WTC11 (cell line): Measurements from ENCODE around the gene DCXR. TPM values are rescaled to one million over a fixed set of nuclear protein-coding genes. Genes with fewer than 3 reads are reported as not detected.

Source experiments
- ATAC-seq: fragments of 200-7000 bp; cut with Tn5 transposase; 2 replicates; pipeline ENCODE4 v1.10.0; 2021; ENCODE audit warnings: mild to moderate bottlenecking, moderate library complexity
- CTCF ChIA-PET: fragments of 300-600 bp; sonication (Branson Sonifier 250); formaldehyde crosslinking; loops from one replicate; lab custom pipeline; 2021; ENCODE audit warnings: antibody characterized with exemption; lab: Charles Lee
- POLR2A ChIA-PET: fragments of 350-600 bp; sonication (Branson Sonifier 250); formaldehyde crosslinking; loops from one replicate; lab custom pipeline; 2021; ENCODE audit warnings: antibody characterized with exemption; lab: Charles Lee
- DNase-seq: peaks from one replicate; pipeline ENCODE4 v3.0.0; 2021; ENCODE audit warnings: low spot score
- H3K27ac Mint-ChIP-seq: 2 replicates; pipeline ENCODE4 v1.8.0; 2021; ENCODE audit warnings: mixed read lengths
- H3K27me3 Mint-ChIP-seq: 2 replicates; pipeline ENCODE4 v1.8.0; 2021; ENCODE audit warnings: low read depth, mild to moderate bottlenecking, moderate library complexity, mixed read lengths
- H3K36me3 Mint-ChIP-seq: 2 replicates; pipeline ENCODE4 v1.8.0; 2021; ENCODE audit warnings: mixed read lengths
- H3K4me1 Mint-ChIP-seq: 2 replicates; pipeline ENCODE4 v1.8.0; 2022; ENCODE audit warnings: mixed read lengths
- H3K4me3 Mint-ChIP-seq: 2 replicates; pipeline ENCODE4 v1.8.0; 2021; ENCODE audit warnings: mild to moderate bottlenecking, moderate library complexity, mixed read lengths
- H3K9me3 Mint-ChIP-seq: 2 replicates; pipeline ENCODE4 v1.8.0; 2021; ENCODE audit warnings: mixed read lengths
- AFF4 ChIP-seq: sonication (generic); formaldehyde crosslinking; IDR thresholded peaks from 2 replicates; pipeline ENCODE4 v1.8.1; 2023; ENCODE audit warnings: mild to moderate bottlenecking, missing genetic modification reagents, borderline replicate concordance
- AR ChIP-seq: fragments of 250-450 bp; sonication (Bioruptor Pico); IDR thresholded peaks from 2 replicates; pipeline ENCODE4 v1.9.0; 2021; ENCODE audit warnings: mild to moderate bottlenecking
- ATF1 ChIP-seq: sonication (generic); formaldehyde crosslinking; IDR thresholded peaks from 2 replicates; pipeline ENCODE4 v1.8.1; 2023; ENCODE audit warnings: mild to moderate bottlenecking, moderate library complexity, missing genetic modification reagents
- ATF3 ChIP-seq: sonication (generic); formaldehyde crosslinking; conservative IDR thresholded peaks from 2 replicates; pipeline ENCODE4 v1.8.1; 2022; ENCODE audit warnings: mild to moderate bottlenecking, missing genetic modification reagents
- CTCF ChIP-seq: fragments of 200-600 bp; IDR thresholded peaks from 2 replicates; pipeline ENCODE4 v1.8.0; 2022; ENCODE audit warnings: antibody characterized with exemption
- EMX1 ChIP-seq: fragments of 250-450 bp; sonication (Bioruptor Pico); IDR thresholded peaks from 2 replicates; pipeline ENCODE4 v1.8.0; 2021; ENCODE audit warnings: mild to moderate bottlenecking
- ERG ChIP-seq: fragments of 250-450 bp; sonication (Bioruptor Pico); IDR thresholded peaks from 2 replicates; pipeline ENCODE4 v1.8.0; 2021; ENCODE audit warnings: mild to moderate bottlenecking
- FOXK1 ChIP-seq: sonication (generic); formaldehyde crosslinking; IDR thresholded peaks from 2 replicates; pipeline ENCODE4 v1.8.0; 2022; ENCODE audit warnings: mild to moderate bottlenecking, moderate library complexity, missing genetic modification reagents
- FOXP1 ChIP-seq: sonication (generic); formaldehyde crosslinking; IDR thresholded peaks from 2 replicates; pipeline ENCODE4 v1.8.0; 2022; ENCODE audit warnings: missing genetic modification reagents, mild to moderate bottlenecking, moderate library complexity, borderline replicate concordance
- IRF2 ChIP-seq: sonication (generic); formaldehyde crosslinking; IDR thresholded peaks from 2 replicates; pipeline ENCODE4 v1.8.0; 2022; ENCODE audit warnings: low read depth, missing genetic modification reagents, borderline replicate concordance
- MLX ChIP-seq: sonication (generic); formaldehyde crosslinking; IDR thresholded peaks from 2 replicates; pipeline ENCODE4 v1.8.1; 2023; ENCODE audit warnings: mild to moderate bottlenecking, missing genetic modification reagents, moderate library complexity
- NFATC4 ChIP-seq: fragments of 250-450 bp; sonication (Bioruptor Pico); IDR thresholded peaks from 2 replicates; pipeline ENCODE4 v1.9.0; 2021; ENCODE audit warnings: mild to moderate bottlenecking
- NR2C2 ChIP-seq: sonication (generic); formaldehyde crosslinking; IDR thresholded peaks from 2 replicates; pipeline ENCODE4 v1.8.0; 2022; ENCODE audit warnings: mild to moderate bottlenecking, missing genetic modification reagents
- PRRX2 ChIP-seq: fragments of 250-450 bp; sonication (Bioruptor Pico); IDR thresholded peaks from 2 replicates; pipeline ENCODE4 v1.8.0; 2021; ENCODE audit warnings: mild to moderate bottlenecking
- SMAD4 ChIP-seq: sonication (generic); formaldehyde crosslinking; IDR thresholded peaks from 2 replicates; pipeline ENCODE4 v1.8.0; 2022; ENCODE audit warnings: mild to moderate bottlenecking, missing genetic modification reagents
- TEAD4 ChIP-seq: sonication (generic); formaldehyde crosslinking; IDR thresholded peaks from 2 replicates; pipeline ENCODE4 v1.8.0; 2022; ENCODE audit warnings: mild to moderate bottlenecking, missing genetic modification reagents
- USF2 ChIP-seq: sonication (generic); formaldehyde crosslinking; IDR thresholded peaks from 2 replicates; pipeline ENCODE4 v1.8.1; 2023; ENCODE audit warnings: mild to moderate bottlenecking, missing genetic modification reagents, moderate library complexity
- ZBTB21 ChIP-seq: sonication (generic); formaldehyde crosslinking; IDR thresholded peaks from 2 replicates; pipeline ENCODE4 v1.8.1; 2023; ENCODE audit warnings: mild to moderate bottlenecking, missing genetic modification reagents, borderline replicate concordance
- ZMAT4 ChIP-seq: fragments of 250-450 bp; sonication (Bioruptor Pico); IDR thresholded peaks from 2 replicates; pipeline ENCODE4 v1.9.0; 2021; ENCODE audit warnings: mild to moderate bottlenecking
- ZNF317 ChIP-seq: sonication (generic); formaldehyde crosslinking; IDR thresholded peaks from 2 replicates; pipeline ENCODE4 v1.8.1; 2023; ENCODE audit warnings: low read depth, mild to moderate bottlenecking, moderate library complexity, missing genetic modification reagents, borderline replicate concordance
- ZNF416 ChIP-seq: fragments of 250-450 bp; sonication (Bioruptor Pico); IDR thresholded peaks from 2 replicates; pipeline ENCODE4 v1.9.0; 2021; ENCODE audit warnings: mild to moderate bottlenecking, inconsistent platforms
- ZNF671 ChIP-seq: fragments of 250-450 bp; sonication (Bioruptor Pico); IDR thresholded peaks from 2 replicates; pipeline ENCODE4 v1.8.0; 2021; ENCODE audit warnings: mild to moderate bottlenecking
- total RNA-seq: library from RNA; stranded (reverse); gene quantifications from 3 replicates; pipeline ENCODE4 v1.2.3, GENCODE V29; 2021

The DCXR gene
- total RNA-seq, 1 experiment from 2014 or later, result 130 TPM

- ATAC-seq (no peak), DNase-seq (no peak)
- Mint-ChIP-seq H3K27me3 (peaks cover 15% of the 10 kb centered on the region), H3K4me1 (no peaks in the 10 kb centered on the region), H3K27ac (peak overlapping the region; percentile 82), H3K9me3 (no peaks in the 10 kb centered on the region), H3K4me3 (no peak overlapping the region), H3K36me3 (peaks cover 9% of the 10 kb centered on the region)
- ChIA-PET POLR2A (interaction anchor here (0.9 to 1.2 kb wide), 3 partner anchors 22 to 53 kb away, joined by 3 to 5 read pairs (median 4); partner anchors contain the start of genes CENPX, FASN and LRRC45), CTCF (interaction anchor here (0.6 to 4.9 kb wide), 6 partner anchors 10 to 46 kb away, joined by 3 to 37 read pairs (median 6); partner anchors contain the start of genes DCXR and RAC3)
- TF ChIP-seq PRRX2 (no peak), ATF1 (CRISPR knock-in tag) (no peak), ZNF416 (CRISPR knock-in tag) (peak; percentile 77; the same call in 1 of the 2 replicates), USF2 (CRISPR knock-in tag) (no peak), FOXK1 (CRISPR knock-in tag) (no peak), NFATC4 (CRISPR knock-in tag) (peak; percentile 35; the same call in 1 of the 2 replicates), ZNF317 (CRISPR knock-in tag) (no peak), TEAD4 (CRISPR knock-in tag) (no peak), AR (CRISPR knock-in tag) (0 out of 2 replicates have a peak, but pooled peaks have one; percentile 21), CTCF (no peak), ZNF671 (CRISPR knock-in tag) (peak; percentile 50; the same call in 1 of the 2 replicates), EMX1 (CRISPR knock-in tag) (peak; percentile 25; the same call in 1 of the 2 replicates), NR2C2 (no peak), ZMAT4 (no peak), ERG (peak; percentile 60), FOXP1 (CRISPR knock-in tag) (no peak), MLX (no peak)
Observed at GRCh38 chr17:82076018-82076784, 38.7 kb upstream of the DCXR start.

- POLR2A ChIA-PET, result no interaction called here
- DNase-seq (no peak), ATAC-seq (no peak)
- no peaks in the 10 kb centered on the region for H3K4me1 Mint-ChIP-seq
- CTCF ChIA-PET, result interaction anchor here (0.8 to 1.7 kb wide), 2 partner anchors 43 to 81 kb away, joined by 4 to 8 read pairs; no protein-coding TSS in a partner anchor
- H3K36me3 Mint-ChIP-seq, result peaks cover 3% of the 10 kb centered on the region
- H3K4me3 Mint-ChIP-seq, result no peak overlapping the region
- H3K27me3 Mint-ChIP-seq, result peaks cover 17% of the 10 kb centered on the region
- no peak overlapping the region for H3K27ac Mint-ChIP-seq
- H3K9me3 Mint-ChIP-seq, result no peaks in the 10 kb centered on the region
- no peak for TF ChIP-seq ZBTB21 (CRISPR knock-in tag)
- no peak for TF ChIP-seq AFF4 (CRISPR knock-in tag)
- no peak for TF ChIP-seq ATF3 (CRISPR knock-in tag)
- no peak for TF ChIP-seq SMAD4
- TF ChIP-seq TEAD4 (CRISPR knock-in tag), result no peak
- no peak for TF ChIP-seq ZNF671 (CRISPR knock-in tag)
- TF ChIP-seq ZNF317 (CRISPR knock-in tag), result no peak
- no peak for TF ChIP-seq IRF2 (CRISPR knock-in tag)
Observed at GRCh38 chr17:82073446-82073845, 35.9 kb upstream of the DCXR start.
